Mesodermal cell (in vitro differentiated cells): ENCODE results near the gene LCP1.

Experiments used
- H3K27ac ChIP-seq: 2 replicates; pipeline ENCODE4 v1.7.0; 2013; ENCODE audit warnings: mild to moderate bottlenecking, low read depth, low read length, moderate library complexity; ENCODE audit not compliant: severe bottlenecking
- H3K36me3 ChIP-seq: 2 replicates; pipeline ENCODE4 v1.7.1; 2013; ENCODE audit warnings: mild to moderate bottlenecking, low read length, moderate library complexity; ENCODE audit not compliant: control insufficient read depth, insufficient read depth
- H3K4me1 ChIP-seq: one replicate; pipeline ENCODE4 v1.7.1; 2013; ENCODE audit warnings: mild to moderate bottlenecking, low read length; ENCODE audit not compliant: insufficient read depth, control insufficient read depth, poor library complexity, severe bottlenecking
- H3K4me3 ChIP-seq: 2 replicates; pipeline ENCODE4 v1.7.0; 2013; ENCODE audit warnings: low read length, control low read depth, mild to moderate bottlenecking; ENCODE audit not compliant: insufficient read depth, poor library complexity, severe bottlenecking; ENCODE audit errors: extremely low read depth
- H3K9me3 ChIP-seq: 2 replicates; pipeline ENCODE4 v1.7.1; 2013; ENCODE audit warnings: mild to moderate bottlenecking, low read length, moderate library complexity; ENCODE audit not compliant: control insufficient read depth
- WGBS, 2 experiments: methylation state at CpG; one replicate each; pipeline ENCODE4 v1.1.5; 2013; ENCODE audit warnings: missing lambda C conversion rate in 2 of 2; ENCODE audit not compliant: insufficient coverage in 2 of 2; 5-methylcytosine and 5-hydroxymethylcytosine counted together

The LCP1 gene

DNA sequence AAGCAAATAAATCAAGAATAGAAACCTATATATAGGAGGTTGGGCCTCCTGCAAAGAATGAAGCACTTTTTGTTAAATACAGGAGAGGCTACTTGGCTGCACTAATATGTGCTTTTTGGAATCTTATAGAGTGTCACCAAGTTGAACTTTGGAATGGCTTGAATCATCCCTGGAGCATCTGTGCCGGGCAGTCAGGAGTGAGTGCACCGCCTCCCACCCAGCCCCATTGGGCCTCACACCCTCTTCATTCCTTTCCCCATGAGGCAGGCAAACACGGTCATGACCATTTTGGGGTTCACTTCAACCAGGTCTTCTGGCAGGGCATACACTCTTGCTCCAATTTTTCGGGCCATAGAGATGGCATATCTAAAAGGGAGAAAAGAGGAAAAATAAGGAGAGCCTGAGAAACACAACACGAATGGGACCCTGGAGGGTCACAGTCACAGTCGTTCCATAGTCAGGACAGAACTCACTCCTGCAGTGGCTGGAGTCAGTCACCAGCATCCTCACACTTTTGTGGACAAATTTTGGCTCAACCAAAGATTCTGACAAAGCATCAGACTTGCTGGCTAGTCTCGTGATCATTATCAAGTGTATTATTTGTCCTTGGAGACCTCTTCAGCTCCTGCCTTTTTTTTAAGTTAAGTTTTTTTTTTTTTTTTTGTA, 54.5 kb downstream of the LCP1 start:
- 89 to 94% methylated on average over 5 of the region's 7 CpGs for WGBS, 2 experiments
- H3K9me3 ChIP-seq: no peaks in the 10 kb centered on the region
- no peak overlapping the region for H3K4me3 ChIP-seq
- peaks cover 6% of the 10 kb centered on the region for H3K4me1 ChIP-seq
- no peaks in the 10 kb centered on the region for H3K36me3 ChIP-seq
- H3K27ac ChIP-seq: no peak overlapping the region

DNA sequence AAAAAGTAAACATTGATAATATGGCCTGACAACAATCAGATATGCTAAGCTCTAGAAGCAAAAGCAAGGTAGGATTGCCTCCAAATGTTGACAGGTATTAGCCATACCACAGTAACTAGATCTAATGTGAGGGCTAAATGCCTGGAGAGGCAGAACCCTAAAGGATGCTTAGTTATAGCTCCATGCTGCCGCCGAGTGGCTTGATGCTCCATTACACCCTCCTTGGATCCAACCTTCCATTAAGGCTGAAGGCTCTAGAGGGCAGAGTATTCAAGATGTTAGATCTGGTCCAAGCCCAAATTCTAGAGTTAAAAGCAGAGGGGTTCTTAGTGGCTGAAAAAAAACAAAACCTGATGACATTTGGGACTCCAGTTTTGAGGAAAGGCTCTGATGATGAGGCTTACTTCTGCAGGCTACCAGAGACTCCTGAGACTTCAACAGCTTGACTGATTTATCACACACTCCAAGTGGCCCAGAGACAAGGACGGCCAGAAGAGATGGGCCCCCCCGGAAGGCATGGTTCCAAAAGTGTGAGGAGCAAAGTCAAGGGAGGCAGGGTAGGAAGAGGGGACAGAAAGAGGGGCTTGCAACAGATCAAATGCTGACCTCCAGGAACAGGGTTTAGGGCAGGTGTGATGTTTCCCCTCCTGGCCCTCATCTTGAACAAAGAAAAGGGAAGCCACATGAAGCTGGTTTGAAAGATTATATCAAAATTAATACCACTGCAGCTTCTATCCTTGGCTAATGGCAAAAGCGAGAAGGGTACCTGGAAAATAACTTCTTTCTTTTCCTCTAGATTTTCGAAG, 55.2 kb downstream of the LCP1 start:
- WGBS, 2 experiments: 83% methylated on average over 1 of the region's 6 CpGs; no CpG with 5 or more reads in 1 of the 2 experiments

GRCh38 chr13:46126056-46126455, 55.9 kb downstream of the LCP1 start:
- WGBS, 2 experiments: 50% methylated on average over 1 of the region's 2 CpGs; no CpG with 5 or more reads in 1 of the 2 experiments
- Histone ChIP-seq H3K27ac (no peak overlapping the region), H3K4me3 (no peak overlapping the region), H3K9me3 (no peaks in the 10 kb centered on the region), H3K36me3 (no peaks in the 10 kb centered on the region), H3K4me1 (peaks cover 6% of the 10 kb centered on the region)

More for the DNA sequence above, 55.2 kb downstream of the LCP1 start:
- Histone ChIP-seq H3K27ac (no peak overlapping the region), H3K36me3 (no peaks in the 10 kb centered on the region), H3K9me3 (no peaks in the 10 kb centered on the region), H3K4me1 (peaks cover 6% of the 10 kb centered on the region), H3K4me3 (no peak overlapping the region)

DNA sequence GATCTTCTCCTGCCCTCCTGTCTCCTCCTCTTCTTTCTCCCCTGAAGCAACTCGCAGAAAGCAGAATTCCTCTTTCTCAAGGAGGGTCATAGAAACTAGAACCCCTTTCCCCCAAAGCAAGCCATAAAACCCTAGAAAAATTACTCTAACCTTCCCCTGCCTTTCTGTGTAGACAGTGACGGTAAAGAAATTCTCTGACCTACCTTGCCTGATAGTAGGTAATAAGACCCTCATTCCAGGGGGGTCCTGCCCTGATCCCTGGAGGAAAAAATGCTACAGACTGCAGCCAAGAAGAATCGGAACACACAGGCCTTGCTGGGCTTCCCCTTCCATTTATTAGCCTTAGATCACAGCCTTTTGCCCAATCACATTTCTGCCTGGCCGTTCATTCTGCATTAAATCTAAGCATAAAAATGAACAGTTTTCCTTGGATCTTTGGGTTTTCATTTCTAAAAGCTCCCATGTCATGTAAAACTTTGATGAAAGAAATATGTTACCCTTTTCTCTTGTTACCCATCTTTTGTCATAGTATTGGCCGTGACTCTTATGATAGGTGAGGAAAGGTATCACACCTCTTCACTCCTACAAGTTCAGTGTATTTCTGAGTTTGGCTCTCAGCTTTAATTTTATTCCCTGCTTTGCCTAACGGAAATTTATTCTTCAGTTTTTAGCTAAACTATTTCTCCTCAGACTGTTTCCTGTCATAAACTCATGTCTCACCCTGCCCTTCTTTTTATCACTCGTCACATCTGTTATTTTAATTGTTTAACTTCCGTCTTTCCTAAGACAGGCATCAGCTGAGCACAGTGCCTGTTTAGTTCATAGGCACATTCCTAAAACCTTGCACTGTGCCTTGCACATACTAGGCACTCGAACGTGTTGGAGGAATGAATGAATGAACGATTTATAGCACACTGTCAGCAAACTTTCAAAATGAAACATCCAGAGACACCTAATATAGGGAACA, 56.7 kb downstream of the LCP1 start:
- H3K4me1 ChIP-seq: peaks cover 6% of the 10 kb centered on the region
- no peak overlapping the region for H3K4me3 ChIP-seq
- H3K27ac ChIP-seq: no peak overlapping the region
- no peaks in the 10 kb centered on the region for H3K9me3 ChIP-seq
- no peaks in the 10 kb centered on the region for H3K36me3 ChIP-seq
- 86 to 89% methylated on average over 5 to 7 of the region's 11 CpGs for WGBS, 2 experiments

GRCh38 chr13:46124531-46124966, 57.4 kb downstream of the LCP1 start:
- Histone ChIP-seq H3K27ac (no peak overlapping the region), H3K4me3 (no peak overlapping the region), H3K4me1 (peaks cover 8% of the 10 kb centered on the region), H3K9me3 (no peaks in the 10 kb centered on the region), H3K36me3 (no peaks in the 10 kb centered on the region)
- 90 to 100% methylated on average over 5 to 6 of the region's 10 CpGs for WGBS, 2 experiments

- Histone ChIP-seq H3K9me3 (peaks cover 7% of the 10 kb centered on the region), H3K36me3 (no peaks in the 10 kb centered on the region), H3K27ac (no peak overlapping the region), H3K4me3 (no peak overlapping the region), H3K4me1 (peaks cover 11% of the 10 kb centered on the region)
- WGBS, 2 experiments: 95 to 96% methylated on average over 4 to 5 of the region's 7 CpGs
These were observed 59.7 kb downstream of the LCP1 start for GRCh38 chr13:46122304-46122703.

- H3K4me1 ChIP-seq: peaks cover 11% of the 10 kb centered on the region
- H3K9me3 ChIP-seq: peaks cover 7% of the 10 kb centered on the region
- H3K27ac ChIP-seq: no peak overlapping the region
- WGBS, 2 experiments: 82% methylated on average over 3 to 4 of the region's 4 CpGs
- no peaks in the 10 kb centered on the region for H3K36me3 ChIP-seq
- no peak overlapping the region for H3K4me3 ChIP-seq
These were observed 60.3 kb downstream of the LCP1 start for GRCh38 chr13:46121597-46122163.

- Histone ChIP-seq H3K4me1 (peaks cover 11% of the 10 kb centered on the region), H3K27ac (no peak overlapping the region), H3K9me3 (peaks cover 7% of the 10 kb centered on the region), H3K4me3 (no peak overlapping the region), H3K36me3 (no peaks in the 10 kb centered on the region)
- WGBS, 2 experiments: 100% methylated on average over 2 of the region's 2 CpGs
These were observed 60.9 kb downstream of the LCP1 start for GRCh38 chr13:46121033-46121432.

DNA sequence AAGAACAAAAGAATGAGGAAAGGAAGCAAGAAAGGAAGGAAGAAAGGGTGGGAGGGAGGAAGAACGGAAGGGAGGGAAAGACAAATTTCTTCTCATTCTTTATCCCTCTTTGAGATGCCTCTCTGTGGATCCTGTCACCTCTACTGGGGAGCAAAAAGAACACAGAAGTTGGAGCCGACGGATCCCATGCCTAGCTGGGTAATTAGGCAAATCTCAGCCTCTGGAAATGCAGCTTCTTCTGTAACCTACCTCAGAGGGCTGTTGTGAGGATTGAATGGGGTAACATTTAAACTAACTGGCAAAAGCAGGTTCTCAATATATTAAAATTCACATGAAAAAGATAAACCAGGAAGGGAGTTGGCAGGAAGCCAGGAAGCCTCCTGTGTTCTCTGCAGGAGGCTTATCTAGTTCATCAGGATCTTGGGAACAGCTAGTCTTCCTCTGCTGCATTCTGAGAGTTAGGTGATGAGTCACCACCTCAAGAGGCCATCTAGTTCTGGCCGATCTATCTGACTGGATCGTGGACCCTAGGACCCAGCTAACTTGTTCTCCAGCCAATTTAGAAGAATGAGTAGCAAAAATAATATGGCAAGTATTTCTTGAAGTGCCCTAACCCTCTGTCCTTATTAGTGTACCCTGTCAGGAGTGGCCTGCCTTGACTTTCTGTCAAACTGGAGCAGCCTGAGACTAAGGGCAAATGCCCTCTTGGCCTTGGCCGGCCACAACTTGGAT, 61.9 kb downstream of the LCP1 start:
- peak overlapping the region; percentile 69 for H3K27ac ChIP-seq
- 36 to 54% methylated on average over 2 to 5 of the region's 6 CpGs for WGBS, 2 experiments

More for the DNA sequence above, 61.9 kb downstream of the LCP1 start:
- peaks cover 5% of the 10 kb centered on the region for H3K4me1 ChIP-seq
- no peak overlapping the region for H3K4me3 ChIP-seq
- H3K36me3 ChIP-seq: no peaks in the 10 kb centered on the region
- peaks cover 7% of the 10 kb centered on the region for H3K9me3 ChIP-seq
